SK-N-SH (cell line): ENCODE results near the gene FAM3B. TPM values are rescaled to one million over a fixed set of nuclear protein-coding genes. Genes with fewer than 3 reads are reported as not detected.

ENCODE experiments used
- CTCF ChIA-PET: fragments of 300-600, 350-600 bp; formaldehyde crosslinking; extraction: SDS; loops from one replicate; lab custom pipeline; 2021; lab: Yijun Ruan, JAX
- POLR2A ChIA-PET: fragments of 350-600 bp; sonication (Branson Sonifier 250); formaldehyde crosslinking; extraction: SDS; loops from one replicate; lab custom pipeline; 2020; ENCODE audit warnings: antibody characterized with exemption, inconsistent platforms; lab: Yijun Ruan, JAX
- DNase-seq: peaks from one replicate; pipeline ENCODE4 v3.0.0; 2012
- H2AFZ ChIP-seq: fragments of 200-600 bp; sonication (generic); 2 replicates; pipeline ENCODE4 v1.8.1; 2016; ENCODE audit warnings: antibody characterized with exemption, mild to moderate bottlenecking, low read depth
- H3F3A ChIP-seq: fragments of 200-600 bp; sonication (generic); replicated peaks from 2 replicates; pipeline ENCODE3; 2016; ENCODE audit warnings: antibody characterized with exemption, mild to moderate bottlenecking; ENCODE audit not compliant: insufficient read depth
- H3K27ac ChIP-seq, 2 experiments: fragments of 200-500 bp in 1 of 2; fragments of 200-600 bp in 1 of 2; sonication (Bioruptor generic) in 1 of 2; sonication (generic), shearing (Covaris generic) in 1 of 2; 2 replicates each; pipeline versions ENCODE4 v1.5.1 to v1.6.1; 2014 to 2016; ENCODE audit warnings: low read depth in 2 of 2, inconsistent platforms in 1 of 2, low read length in 1 of 2, mild to moderate bottlenecking in 1 of 2, mixed read lengths in 1 of 2
- H3K27me3 ChIP-seq: fragments of 200-600 bp; sonication (generic), shearing (Covaris generic); 2 replicates; pipeline ENCODE4 v1.6.1; 2016; ENCODE audit warnings: mixed run types; ENCODE audit not compliant: insufficient read depth
- H3K36me3 ChIP-seq, 2 experiments: fragments of 200-500 bp in 1 of 2; fragments of 200-600 bp in 1 of 2; sonication (Bioruptor generic) in 1 of 2; sonication (generic) in 1 of 2; replicated peaks in 1 of 2; 2 replicates each; pipeline versions ENCODE3 to v1.5.1; 2014 to 2016; ENCODE audit warnings: low read length in 1 of 2, mild to moderate bottlenecking in 1 of 2; ENCODE audit not compliant: insufficient read depth in 2 of 2, control insufficient read depth in 1 of 2
- H3K4me1 ChIP-seq, 2 experiments: fragments of 200-500 bp in 1 of 2; fragments of 200-600 bp in 1 of 2; sonication (Bioruptor generic) in 1 of 2; sonication (generic), shearing (Covaris generic) in 1 of 2; 2 replicates each; pipeline versions ENCODE4 v1.5.1 to v1.6.1; 2014 to 2016; ENCODE audit warnings: low read depth in 1 of 2, low read length in 1 of 2, mixed run types in 1 of 2; ENCODE audit not compliant: insufficient read depth in 2 of 2, control insufficient read depth in 1 of 2
- H3K4me2 ChIP-seq: fragments of 200-600 bp; sonication (generic), shearing (Covaris generic); 2 replicates; pipeline ENCODE4 v1.6.1; 2017; ENCODE audit warnings: mixed run types
- H3K4me3 ChIP-seq, 2 experiments: fragments of 200-500 bp in 1 of 2; fragments of 200-600 bp in 1 of 2; sonication (Bioruptor generic) in 1 of 2; sonication (generic), shearing (Covaris generic) in 1 of 2; 2 replicates each; pipeline versions ENCODE4 v1.5.1 to v1.8.1; 2014 to 2016; ENCODE audit warnings: low read depth in 2 of 2, inconsistent platforms in 1 of 2, low read length in 1 of 2, mild to moderate bottlenecking in 1 of 2, mixed read lengths in 1 of 2, moderate library complexity in 1 of 2
- H3K79me2 ChIP-seq: fragments of 200-600 bp; sonication (generic); 2 replicates; pipeline ENCODE4 v1.8.1; 2017; ENCODE audit warnings: mild to moderate bottlenecking; ENCODE audit not compliant: insufficient read depth
- H3K9ac ChIP-seq: fragments of 200-600 bp; sonication (generic); 2 replicates; pipeline ENCODE4 v1.6.1; 2017; ENCODE audit warnings: mixed run types
- H3K9me2 ChIP-seq: fragments of 200-600 bp; sonication (generic); 2 replicates; pipeline ENCODE4 v1.6.1; 2017; ENCODE audit warnings: mixed run types
- H3K9me3 ChIP-seq: fragments of 200-600 bp; sonication (generic); 2 replicates; pipeline ENCODE4 v1.6.1; 2017; ENCODE audit warnings: mixed run types, mild to moderate bottlenecking, moderate library complexity
- H4K20me1 ChIP-seq: fragments of 200-600 bp; sonication (generic); 2 replicates; pipeline ENCODE4 v1.6.1; 2017; ENCODE audit warnings: mild to moderate bottlenecking, mixed run types; ENCODE audit not compliant: insufficient read depth
- CHD2 ChIP-seq: fragments of 150-350 bp; IDR thresholded peaks from 2 replicates; pipeline ENCODE4 v1.6.1; 2018; ENCODE audit warnings: low read length; ENCODE audit not compliant: partially characterized antibody
- ELF1 ChIP-seq: IDR thresholded peaks from 2 replicates; pipeline ENCODE4 v1.4.0; 2012
- FOSL2 ChIP-seq: IDR thresholded peaks from 2 replicates; pipeline ENCODE4 v1.4.0; 2012; ENCODE audit warnings: low read depth, mild to moderate bottlenecking, moderate library complexity, borderline replicate concordance
- JUND ChIP-seq: IDR thresholded peaks from 2 replicates; pipeline ENCODE4 v1.4.0; 2012
- MXI1 ChIP-seq: IDR thresholded peaks from 2 replicates; pipeline ENCODE4 v1.6.1; 2012; ENCODE audit warnings: mild to moderate bottlenecking, low read depth, low read length, improper control_type of control experiment
- RCOR1 ChIP-seq: fragments of 150-350 bp; IDR thresholded peaks from 2 replicates; pipeline ENCODE4 v1.6.1; 2017; ENCODE audit warnings: antibody characterized with exemption, low read length
- RFX5 ChIP-seq: IDR thresholded peaks from 2 replicates; pipeline ENCODE4 v1.6.1; 2012; ENCODE audit warnings: mild to moderate bottlenecking, improper control_type of control experiment, low read length
- SIN3A ChIP-seq: IDR thresholded peaks from 2 replicates; pipeline ENCODE4 v1.6.1; 2012; ENCODE audit warnings: low read depth, mild to moderate bottlenecking, low read length, moderate library complexity, borderline replicate concordance
- SMC3 ChIP-seq: IDR thresholded peaks from 2 replicates; pipeline ENCODE4 v1.6.1; 2012; ENCODE audit warnings: low read depth, low read length, improper control_type of control experiment
- TAF1 ChIP-seq: IDR thresholded peaks from 2 replicates; pipeline ENCODE4 v1.6.1; 2012; ENCODE audit warnings: low read depth, mild to moderate bottlenecking, low read length, moderate library complexity, borderline replicate concordance
- YY1 ChIP-seq: IDR thresholded peaks from 2 replicates; pipeline ENCODE4 v1.4.0; 2012; ENCODE audit warnings: low read depth, mild to moderate bottlenecking
- WGBS: methylation state at CpG from one replicate; pipeline ENCODE4 v1.1.6; 2017; ENCODE audit warnings: low lambda C conversion rate; 5-methylcytosine and 5-hydroxymethylcytosine counted together
- polyA plus RNA-seq, 3 experiments: library from polyadenylated mRNA; depleted of rRNA; stranded (reverse); fragments of >200 nt; gene quantifications; 2 replicates each; pipeline ENCODE4 v1.2.3, GENCODE V29; 2012
- TF ChIP-seq, protein P1 (sequence below): IDR thresholded peaks from 2 replicates; pipeline ENCODE4 v1.6.1; 2012; ENCODE audit warnings: mild to moderate bottlenecking, low read depth, low read length, moderate library complexity
- TF ChIP-seq, protein P2 (sequence below): IDR thresholded peaks from 2 replicates; pipeline ENCODE4 v1.4.0; 2012; ENCODE audit warnings: low read depth
- TF ChIP-seq, protein P3 (sequence below): fragments of 150-350 bp; IDR thresholded peaks from 2 replicates; pipeline ENCODE4 v1.6.1; 2017; ENCODE audit warnings: antibody characterized with exemption, low read length, low read depth, borderline replicate concordance
- TF ChIP-seq, protein P4 (sequence below): IDR thresholded peaks from 2 replicates; pipeline ENCODE4; 2012
- TF ChIP-seq, protein P5 (sequence below): IDR thresholded peaks from 2 replicates; pipeline ENCODE4 v1.4.0; 2012; ENCODE audit warnings: low read depth, borderline replicate concordance

The FAM3B gene
- polyA plus RNA-seq, 1 of the 3 experiments (the other 2 are of a cell fraction): not detected

DNA sequence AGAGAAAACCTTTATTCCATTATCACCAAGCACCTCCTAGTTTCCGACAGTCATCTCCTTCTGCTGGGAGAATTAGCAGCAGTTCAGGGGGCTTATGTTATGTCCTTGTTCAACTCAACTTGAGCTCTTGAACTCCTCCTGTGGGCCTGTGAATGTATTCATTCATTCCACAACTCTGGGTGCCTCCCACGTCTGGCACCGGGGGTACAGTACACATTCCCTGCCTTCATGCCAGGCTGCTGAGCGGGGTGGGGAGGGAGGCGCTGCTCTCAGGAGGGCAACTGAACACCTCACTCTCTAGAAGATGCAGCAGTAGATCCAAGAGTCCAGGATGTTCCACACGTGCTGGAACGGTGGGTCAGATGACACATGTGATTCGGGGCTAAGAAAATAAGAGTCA lies 40.9 kb downstream of the FAM3B start:
- Histone ChIP-seq H3K4me2 (no peak overlapping the region), H3K9me2 (no peaks in the 10 kb centered on the region), H3K9me3 (no peaks in the 10 kb centered on the region), H4K20me1 (no peaks in the 10 kb centered on the region), H3K27ac (no peak overlapping the region), H3K4me1 (no peaks in the 10 kb centered on the region), H3K4me3 (no peak overlapping the region), H2AFZ (no peak overlapping the region), H3K9ac (no peak overlapping the region), H3K36me3 (no peaks in the 10 kb centered on the region)
- POLR2A ChIA-PET: no interaction called here
- CTCF ChIA-PET: interaction anchor here (1.1 kb wide), 1 partner anchor 74 kb away, joined by 3 read pairs; no protein-coding TSS in a partner anchor
- DNase-seq: no peak
- no peak for TF ChIP-seq SMC3
- TF ChIP-seq, protein P1, sequence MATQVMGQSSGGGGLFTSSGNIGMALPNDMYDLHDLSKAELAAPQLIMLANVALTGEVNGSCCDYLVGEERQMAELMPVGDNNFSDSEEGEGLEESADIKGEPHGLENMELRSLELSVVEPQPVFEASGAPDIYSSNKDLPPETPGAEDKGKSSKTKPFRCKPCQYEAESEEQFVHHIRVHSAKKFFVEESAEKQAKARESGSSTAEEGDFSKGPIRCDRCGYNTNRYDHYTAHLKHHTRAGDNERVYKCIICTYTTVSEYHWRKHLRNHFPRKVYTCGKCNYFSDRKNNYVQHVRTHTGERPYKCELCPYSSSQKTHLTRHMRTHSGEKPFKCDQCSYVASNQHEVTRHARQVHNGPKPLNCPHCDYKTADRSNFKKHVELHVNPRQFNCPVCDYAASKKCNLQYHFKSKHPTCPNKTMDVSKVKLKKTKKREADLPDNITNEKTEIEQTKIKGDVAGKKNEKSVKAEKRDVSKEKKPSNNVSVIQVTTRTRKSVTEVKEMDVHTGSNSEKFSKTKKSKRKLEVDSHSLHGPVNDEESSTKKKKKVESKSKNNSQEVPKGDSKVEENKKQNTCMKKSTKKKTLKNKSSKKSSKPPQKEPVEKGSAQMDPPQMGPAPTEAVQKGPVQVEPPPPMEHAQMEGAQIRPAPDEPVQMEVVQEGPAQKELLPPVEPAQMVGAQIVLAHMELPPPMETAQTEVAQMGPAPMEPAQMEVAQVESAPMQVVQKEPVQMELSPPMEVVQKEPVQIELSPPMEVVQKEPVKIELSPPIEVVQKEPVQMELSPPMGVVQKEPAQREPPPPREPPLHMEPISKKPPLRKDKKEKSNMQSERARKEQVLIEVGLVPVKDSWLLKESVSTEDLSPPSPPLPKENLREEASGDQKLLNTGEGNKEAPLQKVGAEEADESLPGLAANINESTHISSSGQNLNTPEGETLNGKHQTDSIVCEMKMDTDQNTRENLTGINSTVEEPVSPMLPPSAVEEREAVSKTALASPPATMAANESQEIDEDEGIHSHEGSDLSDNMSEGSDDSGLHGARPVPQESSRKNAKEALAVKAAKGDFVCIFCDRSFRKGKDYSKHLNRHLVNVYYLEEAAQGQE: no peak
- TF ChIP-seq, protein P2, sequence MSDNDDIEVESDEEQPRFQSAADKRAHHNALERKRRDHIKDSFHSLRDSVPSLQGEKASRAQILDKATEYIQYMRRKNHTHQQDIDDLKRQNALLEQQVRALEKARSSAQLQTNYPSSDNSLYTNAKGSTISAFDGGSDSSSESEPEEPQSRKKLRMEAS: no peak
- TF ChIP-seq, all 33 proteins: peak for 0
- Histone ChIP-seq H3K79me2 (no peaks in the 10 kb centered on the region), H3K27me3 (no peaks in the 10 kb centered on the region; the same call in 1 of the 2 replicates), H3F3A (no peaks in the 10 kb centered on the region)
- 8% methylated on average over 6 of the region's 8 CpGs for WGBS

DNA sequence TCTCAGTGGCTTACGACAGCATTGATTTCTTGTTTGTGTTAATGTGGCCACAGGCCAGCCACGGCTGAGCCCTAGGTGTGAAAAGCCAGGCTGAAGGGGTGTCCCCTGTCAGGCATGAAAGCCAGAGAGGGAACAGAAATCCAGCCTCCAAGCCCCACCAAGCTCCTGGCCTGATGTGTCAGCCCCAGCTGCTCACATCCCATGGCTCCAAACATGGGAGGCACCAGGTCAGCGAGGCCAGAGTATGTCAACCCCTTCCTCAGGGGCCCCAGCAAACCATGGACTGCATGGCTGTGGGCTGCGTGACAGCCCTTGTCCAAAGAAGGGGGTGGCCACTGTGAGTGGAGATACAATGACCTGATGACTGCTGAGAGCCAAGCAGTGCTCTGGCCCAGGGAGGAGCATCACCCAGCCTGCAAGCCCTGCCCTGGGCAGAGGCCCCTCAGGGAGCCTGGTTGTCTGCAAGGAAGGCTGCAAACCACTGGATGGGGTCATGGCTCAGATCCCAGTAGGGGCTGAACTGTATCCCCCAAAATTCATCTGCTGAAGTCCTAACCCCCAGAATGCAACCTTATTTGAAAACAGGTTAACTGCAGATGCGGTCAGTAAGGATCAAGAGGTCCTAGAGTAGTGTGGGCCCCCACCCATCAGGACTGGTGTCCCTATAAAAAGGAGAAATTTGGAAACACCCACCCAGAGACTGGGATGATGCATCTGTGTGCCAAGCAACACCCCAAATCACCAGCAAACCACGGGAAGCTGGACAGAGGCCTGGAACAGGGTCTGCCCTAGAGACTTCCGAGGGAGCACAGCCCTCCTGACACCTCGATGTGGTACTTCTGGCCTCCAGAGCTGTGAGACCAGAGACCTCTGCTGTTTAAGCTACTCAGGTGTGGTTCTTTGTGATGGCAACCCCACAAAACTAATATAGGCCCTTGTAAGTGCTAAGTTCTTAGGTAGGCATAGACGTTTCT lies 41.9 kb downstream of the FAM3B start:
- Histone ChIP-seq H3K9me3 (no peaks in the 10 kb centered on the region), H3K9ac (no peak overlapping the region), H3K27me3 (no peaks in the 10 kb centered on the region; the same call in 1 of the 2 replicates), H3K36me3 (no peaks in the 10 kb centered on the region), H4K20me1 (no peaks in the 10 kb centered on the region), H3K9me2 (no peaks in the 10 kb centered on the region), H2AFZ (no peak overlapping the region), H3K27ac (no peak overlapping the region), H3F3A (no peaks in the 10 kb centered on the region), H3K4me1 (no peaks in the 10 kb centered on the region), H3K4me2 (no peak overlapping the region), H3K79me2 (no peaks in the 10 kb centered on the region), H3K4me3 (no peak overlapping the region)
- TF ChIP-seq JUND (no peak), RFX5 (no peak), YY1 (no peak), RCOR1 (no peak), CHD2 (no peak), ELF1 (no peak), FOSL2 (no peak), MXI1 (no peak), TAF1 (no peak), SIN3A (no peak)
- TF ChIP-seq, protein P2: no peak
- TF ChIP-seq, protein P3, sequence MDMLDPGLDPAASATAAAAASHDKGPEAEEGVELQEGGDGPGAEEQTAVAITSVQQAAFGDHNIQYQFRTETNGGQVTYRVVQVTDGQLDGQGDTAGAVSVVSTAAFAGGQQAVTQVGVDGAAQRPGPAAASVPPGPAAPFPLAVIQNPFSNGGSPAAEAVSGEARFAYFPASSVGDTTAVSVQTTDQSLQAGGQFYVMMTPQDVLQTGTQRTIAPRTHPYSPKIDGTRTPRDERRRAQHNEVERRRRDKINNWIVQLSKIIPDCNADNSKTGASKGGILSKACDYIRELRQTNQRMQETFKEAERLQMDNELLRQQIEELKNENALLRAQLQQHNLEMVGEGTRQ: no peak
- TF ChIP-seq, protein P4, sequence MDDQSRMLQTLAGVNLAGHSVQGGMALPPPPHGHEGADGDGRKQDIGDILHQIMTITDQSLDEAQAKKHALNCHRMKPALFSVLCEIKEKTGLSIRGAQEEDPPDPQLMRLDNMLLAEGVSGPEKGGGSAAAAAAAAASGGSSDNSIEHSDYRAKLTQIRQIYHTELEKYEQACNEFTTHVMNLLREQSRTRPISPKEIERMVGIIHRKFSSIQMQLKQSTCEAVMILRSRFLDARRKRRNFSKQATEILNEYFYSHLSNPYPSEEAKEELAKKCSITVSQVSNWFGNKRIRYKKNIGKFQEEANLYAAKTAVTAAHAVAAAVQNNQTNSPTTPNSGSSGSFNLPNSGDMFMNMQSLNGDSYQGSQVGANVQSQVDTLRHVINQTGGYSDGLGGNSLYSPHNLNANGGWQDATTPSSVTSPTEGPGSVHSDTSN: no peak
- TF ChIP-seq, protein P5, sequence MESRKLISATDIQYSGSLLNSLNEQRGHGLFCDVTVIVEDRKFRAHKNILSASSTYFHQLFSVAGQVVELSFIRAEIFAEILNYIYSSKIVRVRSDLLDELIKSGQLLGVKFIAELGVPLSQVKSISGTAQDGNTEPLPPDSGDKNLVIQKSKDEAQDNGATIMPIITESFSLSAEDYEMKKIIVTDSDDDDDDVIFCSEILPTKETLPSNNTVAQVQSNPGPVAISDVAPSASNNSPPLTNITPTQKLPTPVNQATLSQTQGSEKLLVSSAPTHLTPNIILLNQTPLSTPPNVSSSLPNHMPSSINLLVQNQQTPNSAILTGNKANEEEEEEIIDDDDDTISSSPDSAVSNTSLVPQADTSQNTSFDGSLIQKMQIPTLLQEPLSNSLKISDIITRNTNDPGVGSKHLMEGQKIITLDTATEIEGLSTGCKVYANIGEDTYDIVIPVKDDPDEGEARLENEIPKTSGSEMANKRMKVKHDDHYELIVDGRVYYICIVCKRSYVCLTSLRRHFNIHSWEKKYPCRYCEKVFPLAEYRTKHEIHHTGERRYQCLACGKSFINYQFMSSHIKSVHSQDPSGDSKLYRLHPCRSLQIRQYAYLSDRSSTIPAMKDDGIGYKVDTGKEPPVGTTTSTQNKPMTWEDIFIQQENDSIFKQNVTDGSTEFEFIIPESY: no peak
- no peak for DNase-seq
- CTCF ChIA-PET: interaction anchor here (1.4 kb wide), 1 partner anchor 14 kb away, joined by 4 read pairs; no protein-coding TSS in a partner anchor
- POLR2A ChIA-PET: no interaction called here
- WGBS: 29% methylated on average over 4 of the region's 9 CpGs
